Camera-type eye (tissue), 1 donor: ENCODE results near the gene EEIG1. TPM values are rescaled to one million over a fixed set of nuclear protein-coding genes. Genes with fewer than 3 reads are reported as not detected.

ENCODE experiments used
- total RNA-seq: library from RNA; depleted of rRNA; stranded (reverse); fragments of >200 nt; gene quantifications from one replicate; pipeline ENCODE4 v1.2.3, GENCODE V29; 2014

EEIG1 gene
- 22.5 TPM for total RNA-seq

DNA sequence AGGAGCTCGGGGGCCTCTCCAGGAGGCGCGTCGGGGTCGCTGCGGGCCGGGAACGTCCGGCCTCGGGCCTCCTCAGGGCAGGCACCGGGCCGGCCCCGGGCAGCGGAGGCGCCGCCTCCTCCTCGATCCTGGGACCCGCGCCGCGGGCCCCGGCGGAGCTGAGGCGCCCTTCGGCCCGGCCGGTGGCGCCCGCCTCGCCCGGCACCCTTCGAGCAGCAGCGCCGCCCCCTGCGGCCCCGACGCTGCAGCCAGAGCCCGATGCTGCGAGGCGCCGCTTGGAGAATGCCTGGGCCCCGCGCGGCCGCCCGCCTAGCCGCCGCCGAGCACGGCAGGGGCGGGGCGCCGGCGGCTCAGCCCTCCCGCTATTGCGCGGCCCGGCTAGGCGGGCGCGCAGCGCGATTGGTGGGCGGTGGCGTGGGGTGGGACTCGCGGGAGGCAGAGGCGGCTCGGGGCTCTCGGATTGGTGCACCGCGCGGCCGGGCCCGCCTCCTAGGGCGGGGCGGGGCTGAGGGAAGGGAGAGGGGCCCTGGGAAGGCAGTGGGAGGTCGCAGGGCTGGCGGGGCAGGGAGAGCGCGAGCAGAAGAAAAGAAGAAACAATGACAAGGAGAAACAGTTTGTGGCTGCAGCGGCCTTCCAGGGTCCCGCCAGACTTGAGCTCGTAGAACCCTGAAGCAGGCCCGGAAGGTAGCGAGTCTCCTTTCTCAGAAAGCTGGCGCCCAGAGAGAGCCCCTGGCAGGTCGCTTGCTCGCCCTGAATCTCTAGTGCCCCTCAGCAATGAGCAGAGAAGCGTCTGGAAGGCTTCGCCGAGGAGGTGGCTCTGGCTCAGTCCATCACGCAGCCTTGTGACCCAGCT lies at the start of gene EEIG1:
Gene EEIG1 (minus strand): TSS at position 284 of the 853 bp plus-strand sequence. CDS start 852 bp downstream, outside the sequence.

GRCh38 chr9:127937388-127938297 lies 43.1 kb downstream of the EEIG1 start, which contains the start of gene DPM2:
Gene DPM2 (minus strand): TSS chr9:127937854. CDS start chr9:127937820, 34 bp downstream.

Other genes with a start within 250 kb of the EEIG1 start
- gene TOR2A, start 245.7 kb downstream of the EEIG1 start, total RNA-seq, result 11.1 TPM
- gene SH2D3C, start 202.3 kb downstream of the EEIG1 start, total RNA-seq, result 10.7 TPM
- gene CDK9, start 195.0 kb downstream of the EEIG1 start, total RNA-seq, result 60.2 TPM
- 45.4 TPM for gene FPGS, start 178.1 kb downstream of the EEIG1 start, total RNA-seq
- gene ENG, start 126.3 kb downstream of the EEIG1 start, total RNA-seq, result 21.5 TPM
- 38.4 TPM for gene AK1, start 103.3 kb downstream of the EEIG1 start, total RNA-seq
- 22.2 TPM for gene ST6GALNAC6, start 81.4 kb downstream of the EEIG1 start, total RNA-seq
- gene ST6GALNAC4, start 63.9 kb downstream of the EEIG1 start, total RNA-seq, result 12.4 TPM
- gene PIP5KL1, start 50.2 kb downstream of the EEIG1 start, total RNA-seq, result 3.2 TPM
- gene DPM2, start 43.1 kb downstream of the EEIG1 start, total RNA-seq, result 13.2 TPM
- 10.6 TPM for gene NAIF1, start 86.3 kb upstream of the EEIG1 start, total RNA-seq
- gene SLC25A25, start 87.2 kb upstream of the EEIG1 start, total RNA-seq, result 24.4 TPM
- gene PTGES2, start 146.7 kb upstream of the EEIG1 start, total RNA-seq, result 42.3 TPM
- gene LCN2, start 168.5 kb upstream of the EEIG1 start, total RNA-seq, result 21.4 TPM
- 103 TPM for gene BBLN, start 179.3 kb upstream of the EEIG1 start, total RNA-seq
- 57.5 TPM for gene CIZ1, start 210.6 kb upstream of the EEIG1 start, total RNA-seq
- gene DNM1, start 222.4 kb upstream of the EEIG1 start, total RNA-seq, result 135 TPM